Measurements from ENCODE around the gene SDF4. TPM values are rescaled to one million over a fixed set of nuclear protein-coding genes. Genes with fewer than 3 reads are reported as not detected.

The SDF4 gene
- total RNA-seq, 3 donors from 2014 or later, result 58.0 to 111 (median 79.3) TPM

- intact Hi-C loops (cut with DNase I; ENCODE audit: low total_unique reads), result no loop called here
- no peak for DNase-seq (ENCODE audit: low spot score in 2 of 2)
- Histone ChIP-seq H3K36me3 (peaks cover 8% of the 10 kb centered on the region), H3K9me3 (no peaks in the 10 kb centered on the region), H3K4me3 (no peak overlapping the region), H3K27me3 (no peaks in the 10 kb centered on the region), H3K4me1 (no peaks in the 10 kb centered on the region), H3K27ac (no peak overlapping the region)
- TF ChIP-seq POLR2A (IDR thresholded peaks at IDR 0.05) (no peak), POLR2AphosphoS5 (IDR thresholded peaks at IDR 0.05) (no peak)
- TF ChIP-seq, protein P1, sequence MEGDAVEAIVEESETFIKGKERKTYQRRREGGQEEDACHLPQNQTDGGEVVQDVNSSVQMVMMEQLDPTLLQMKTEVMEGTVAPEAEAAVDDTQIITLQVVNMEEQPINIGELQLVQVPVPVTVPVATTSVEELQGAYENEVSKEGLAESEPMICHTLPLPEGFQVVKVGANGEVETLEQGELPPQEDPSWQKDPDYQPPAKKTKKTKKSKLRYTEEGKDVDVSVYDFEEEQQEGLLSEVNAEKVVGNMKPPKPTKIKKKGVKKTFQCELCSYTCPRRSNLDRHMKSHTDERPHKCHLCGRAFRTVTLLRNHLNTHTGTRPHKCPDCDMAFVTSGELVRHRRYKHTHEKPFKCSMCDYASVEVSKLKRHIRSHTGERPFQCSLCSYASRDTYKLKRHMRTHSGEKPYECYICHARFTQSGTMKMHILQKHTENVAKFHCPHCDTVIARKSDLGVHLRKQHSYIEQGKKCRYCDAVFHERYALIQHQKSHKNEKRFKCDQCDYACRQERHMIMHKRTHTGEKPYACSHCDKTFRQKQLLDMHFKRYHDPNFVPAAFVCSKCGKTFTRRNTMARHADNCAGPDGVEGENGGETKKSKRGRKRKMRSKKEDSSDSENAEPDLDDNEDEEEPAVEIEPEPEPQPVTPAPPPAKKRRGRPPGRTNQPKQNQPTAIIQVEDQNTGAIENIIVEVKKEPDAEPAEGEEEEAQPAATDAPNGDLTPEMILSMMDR (IDR thresholded peaks at IDR 0.05), result no peak
Observed at GRCh38 chr1:1262758-1263157, 31.0 kb upstream of the SDF4 start.

GRCh38 chr1:1262071-1262470 lies 30.3 kb upstream of the SDF4 start:
- no peaks in the 10 kb centered on the region for H3K27me3 ChIP-seq
- TF ChIP-seq, protein P1 (IDR thresholded peaks at IDR 0.05), result no peak
- TF ChIP-seq POLR2A (IDR thresholded peaks at IDR 0.05) (no peak), POLR2AphosphoS5 (IDR thresholded peaks at IDR 0.05) (no peak)
- no peaks in the 10 kb centered on the region for H3K9me3 ChIP-seq
- no peak overlapping the region for H3K4me3 ChIP-seq
- no peak for DNase-seq (ENCODE audit: low spot score in 2 of 2)
- peaks cover 8% of the 10 kb centered on the region for H3K36me3 ChIP-seq
- H3K27ac ChIP-seq, result no peak overlapping the region
- H3K4me1 ChIP-seq, result no peaks in the 10 kb centered on the region
- intact Hi-C loops (cut with DNase I; ENCODE audit: low total_unique reads), result no loop called here

DNA sequence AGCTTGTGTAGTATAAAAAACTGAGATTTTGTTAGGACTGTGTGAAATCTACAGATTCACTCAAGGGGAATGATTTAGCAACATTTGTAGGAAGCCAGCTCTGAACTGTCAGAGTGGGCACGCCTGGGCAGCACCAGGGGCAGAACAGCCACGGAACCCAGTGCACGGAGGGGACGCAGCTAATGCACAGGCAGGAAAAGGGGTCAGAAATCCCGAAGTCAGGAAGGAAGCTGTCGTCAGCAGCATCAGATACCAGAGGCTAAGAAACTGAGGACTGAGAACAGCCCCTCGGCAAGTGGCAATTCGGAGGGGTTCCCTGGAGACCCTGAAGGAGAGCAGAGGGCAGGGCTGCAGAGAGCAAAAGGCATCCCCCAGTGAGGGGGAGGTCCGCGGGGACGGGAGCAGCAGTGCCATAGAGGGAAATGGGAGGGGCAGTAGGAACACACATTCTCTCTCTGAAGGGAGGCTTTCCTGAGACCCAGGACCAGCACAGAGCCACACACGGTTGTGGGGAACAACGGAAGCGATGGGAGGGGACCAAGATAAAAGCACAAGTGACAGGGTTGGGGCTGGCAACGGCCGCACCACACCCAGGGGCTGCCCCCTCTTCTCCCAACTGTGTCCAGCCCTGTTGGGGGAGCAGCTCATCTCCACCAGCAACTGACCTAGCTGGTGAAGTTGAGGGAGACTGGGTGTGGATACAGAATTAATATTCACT lies 29.2 kb upstream of the SDF4 start:
- H3K36me3 ChIP-seq, result peaks cover 8% of the 10 kb centered on the region
- no peaks in the 10 kb centered on the region for H3K27me3 ChIP-seq
- no peaks in the 10 kb centered on the region for H3K4me1 ChIP-seq
- no peak for DNase-seq (ENCODE audit: low spot score in 2 of 2)
- TF ChIP-seq POLR2AphosphoS5 (IDR thresholded peaks at IDR 0.05), result no peak
- no peaks in the 10 kb centered on the region for H3K9me3 ChIP-seq
- no peak overlapping the region for H3K27ac ChIP-seq
- intact Hi-C loops (cut with DNase I; ENCODE audit: low total_unique reads), result no loop called here
- no peak overlapping the region for H3K4me3 ChIP-seq

GRCh38 chr1:1259951-1260600 lies 28.3 kb upstream of the SDF4 start:
- intact Hi-C loops (cut with DNase I; ENCODE audit: low total_unique reads), result loop anchor here (5.0 kb wide), 1 partner anchor 182 kb away; no protein-coding TSS in a partner anchor
- TF ChIP-seq, protein P1 (IDR thresholded peaks at IDR 0.05), result no peak
- no peak for TF ChIP-seq POLR2AphosphoS5 (IDR thresholded peaks at IDR 0.05)
- no peak for TF ChIP-seq POLR2A (IDR thresholded peaks at IDR 0.05)

GRCh38 chr1:1259540-1259939 lies 27.7 kb upstream of the SDF4 start:
- peaks cover 18% of the 10 kb centered on the region for H3K36me3 ChIP-seq
- intact Hi-C loops (cut with DNase I; ENCODE audit: low total_unique reads), result loop anchor here (5.0 kb wide), 1 partner anchor 183 kb away; no protein-coding TSS in a partner anchor
- TF ChIP-seq POLR2AphosphoS5 (IDR thresholded peaks at IDR 0.05), result no peak
- TF ChIP-seq, protein P1 (IDR thresholded peaks at IDR 0.05), result no peak
- no peak for TF ChIP-seq POLR2A (IDR thresholded peaks at IDR 0.05)
- no peak overlapping the region for H3K4me3 ChIP-seq
- no peaks in the 10 kb centered on the region for H3K9me3 ChIP-seq
- no peaks in the 10 kb centered on the region for H3K4me1 ChIP-seq
- no peak overlapping the region for H3K27ac ChIP-seq
- DNase-seq (ENCODE audit: low spot score in 2 of 2), result no peak
- H3K27me3 ChIP-seq, result no peaks in the 10 kb centered on the region

More at GRCh38 chr1:1259951-1260600, 28.3 kb upstream of the SDF4 start:
- Histone ChIP-seq H3K36me3 (peaks cover 15% of the 10 kb centered on the region), H3K4me3 (no peak overlapping the region), H3K27me3 (no peaks in the 10 kb centered on the region), H3K27ac (no peak overlapping the region), H3K9me3 (no peaks in the 10 kb centered on the region), H3K4me1 (no peaks in the 10 kb centered on the region)
- no peak for DNase-seq (ENCODE audit: low spot score in 2 of 2)
